HG03378 (cell line): ENCODE measurements around the gene MIDN.

Experiments
- ATAC-seq: cut with Tn5 transposase; IDR thresholded peaks from one replicate; pipeline ENCODE4 v1.9.1; 2021; ENCODE audit warnings: mild to moderate bottlenecking, moderate library complexity; ENCODE audit not compliant: unreplicated experiment

Gene MIDN

DNA sequence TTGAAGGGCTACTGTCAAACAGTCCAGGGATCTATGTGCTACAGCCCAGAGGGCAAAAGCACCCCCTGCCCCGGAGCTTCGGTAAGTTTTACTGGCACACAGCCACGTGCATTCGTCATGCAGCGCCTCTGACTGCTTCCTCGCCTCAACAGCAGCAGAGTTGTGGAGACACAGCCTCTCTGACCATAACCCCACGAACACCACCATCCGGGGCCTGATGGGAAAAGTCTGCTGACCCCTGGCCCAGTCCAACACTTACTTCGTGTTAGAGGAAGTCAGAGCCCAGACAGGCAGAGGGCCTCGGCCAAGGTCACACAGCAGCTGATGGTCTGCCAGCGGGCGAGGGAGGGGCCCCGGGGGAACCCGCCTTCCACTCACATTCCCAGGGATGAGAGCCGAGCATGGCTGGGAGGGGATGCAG lies 15.7 kb upstream of the MIDN start:
- ATAC-seq = no peak

DNA sequence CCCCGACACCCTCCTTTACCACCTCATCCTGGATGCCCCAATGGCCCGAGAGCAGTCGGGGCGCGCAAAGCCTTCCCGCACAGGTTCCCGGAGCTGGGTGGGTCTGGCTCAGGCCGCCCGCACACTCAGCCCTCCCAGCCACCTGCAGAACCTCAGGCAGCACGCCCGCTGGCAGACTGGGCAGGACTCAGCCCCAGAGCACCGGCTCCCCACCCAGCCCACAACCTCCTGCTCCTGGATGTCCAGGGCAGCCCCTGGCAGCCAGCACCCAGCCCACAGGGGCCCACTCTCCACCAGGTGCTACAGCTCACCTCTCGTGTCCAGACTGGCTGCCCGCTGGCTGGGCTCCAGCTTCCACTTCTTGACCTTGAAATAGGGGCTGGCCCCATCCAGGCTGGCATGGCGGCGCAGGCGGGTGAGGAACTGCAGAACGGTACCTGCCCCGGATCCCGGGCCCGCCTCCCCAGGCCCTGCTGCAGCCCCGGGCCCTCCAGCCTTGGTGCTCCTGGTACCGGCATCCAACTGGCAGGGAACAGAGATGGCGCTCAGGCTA lies 15.2 kb upstream of the MIDN start:
- no peak for ATAC-seq

DNA sequence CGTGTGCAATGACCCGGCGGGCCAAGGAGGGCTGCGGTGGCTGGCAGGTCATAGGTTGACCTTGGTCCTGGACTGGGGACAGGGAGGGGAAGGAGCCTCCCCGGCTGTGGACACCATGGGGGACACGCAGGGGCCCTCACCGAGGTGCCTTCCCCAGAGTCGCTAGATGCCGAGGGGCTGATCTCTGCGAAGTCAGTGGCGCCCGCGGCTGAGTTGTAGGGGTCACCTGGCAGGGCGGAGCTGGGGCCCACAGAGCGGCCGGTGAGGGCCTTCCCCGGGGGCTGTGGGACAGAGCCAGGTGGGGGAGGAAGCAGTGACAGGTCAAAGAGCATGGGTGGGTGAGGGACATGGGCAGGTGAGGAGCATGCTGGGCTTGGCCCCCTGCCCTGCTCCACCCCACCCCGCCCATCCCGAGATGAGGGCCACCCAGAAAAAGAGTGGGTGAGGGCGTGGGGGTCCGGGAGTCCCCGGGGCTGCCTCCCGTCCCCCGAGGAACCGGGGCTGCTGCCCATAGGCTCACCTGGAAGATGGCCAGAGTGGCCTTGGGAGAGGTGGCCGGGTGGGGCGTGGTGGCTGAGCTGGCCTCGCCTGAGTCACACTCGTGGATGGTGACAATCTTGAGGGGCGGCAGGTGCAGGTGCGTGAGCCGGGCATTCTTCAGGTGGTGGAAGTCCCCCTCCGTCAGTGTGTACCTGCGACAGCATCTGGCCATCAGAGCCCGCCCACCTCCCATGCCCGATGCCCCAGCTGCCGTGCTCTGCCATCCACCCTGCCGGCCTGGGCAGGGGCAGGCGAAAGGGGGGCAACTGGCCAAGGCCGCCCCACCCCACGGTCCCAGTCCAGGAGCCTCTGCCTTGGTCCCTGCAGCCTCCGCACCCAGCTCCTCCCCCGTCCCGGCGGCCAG lies 14.1 kb upstream of the MIDN start:
- no peak for ATAC-seq

DNA sequence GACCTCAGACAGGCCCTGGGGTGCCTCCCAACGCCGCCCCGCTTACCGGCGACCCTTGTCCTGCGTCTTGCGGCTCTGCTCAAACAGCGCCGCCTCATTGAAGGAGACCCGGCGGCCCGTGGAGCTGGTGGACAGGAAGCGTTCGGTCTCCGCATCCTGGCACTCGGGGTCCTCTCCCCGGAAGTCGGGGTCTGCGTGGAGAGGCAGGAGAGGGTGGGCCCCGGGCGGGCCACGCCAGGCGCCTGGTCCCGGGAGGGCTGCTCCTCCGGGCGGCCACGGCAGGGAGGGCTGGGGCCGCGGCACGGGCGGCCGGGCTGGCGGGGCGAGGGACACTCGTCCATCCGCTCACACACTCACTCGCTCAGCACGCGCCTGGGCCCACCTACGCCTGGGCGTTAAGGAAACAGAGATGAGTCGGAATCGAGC lies 13.4 kb upstream of the MIDN start:
- ATAC-seq = no peak

DNA sequence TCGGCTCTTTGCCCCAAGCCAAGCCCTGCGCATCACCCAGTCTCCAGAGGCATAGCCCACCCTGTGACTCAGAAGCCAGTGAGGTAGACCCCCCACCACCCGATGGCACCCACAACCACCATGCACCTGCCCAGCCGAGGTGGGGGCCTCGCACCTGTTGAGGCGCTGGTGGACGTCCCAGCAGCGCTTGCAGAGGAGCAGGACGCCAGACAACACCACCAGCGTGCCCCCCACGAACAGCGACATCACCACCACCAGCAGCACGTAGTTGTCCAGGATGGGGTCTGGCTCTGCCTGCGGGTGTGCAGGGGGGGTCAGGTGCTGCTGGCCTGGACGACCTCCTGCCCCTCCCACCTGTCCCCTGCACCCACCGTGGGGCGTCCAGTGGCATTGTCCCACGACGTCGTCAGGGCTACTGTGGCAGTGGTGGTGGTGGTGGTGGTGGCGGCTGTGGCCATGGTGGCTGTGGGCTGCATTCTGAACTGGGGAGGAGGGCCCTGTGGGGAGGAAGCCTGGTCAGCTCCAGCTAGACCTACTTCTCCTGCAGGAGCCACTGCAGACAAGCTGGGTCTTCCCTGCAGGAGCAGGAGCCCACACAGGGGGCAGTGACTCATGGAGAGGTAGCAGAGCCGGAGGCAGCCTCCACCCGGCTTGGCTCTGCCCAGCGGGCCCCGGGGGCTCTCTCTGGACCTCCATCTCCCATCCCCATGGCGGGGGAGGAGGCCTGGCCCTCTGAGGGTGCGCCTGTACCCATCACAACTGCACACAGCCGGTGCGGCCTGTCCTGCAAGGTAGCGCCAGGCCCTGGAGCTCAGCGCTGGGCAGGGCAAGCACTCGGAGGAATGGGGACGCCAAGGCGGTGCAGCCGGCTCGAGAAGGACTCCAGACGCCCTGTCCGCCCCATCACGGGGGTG lies 12.5 kb upstream of the MIDN start:
- no peak for ATAC-seq

DNA sequence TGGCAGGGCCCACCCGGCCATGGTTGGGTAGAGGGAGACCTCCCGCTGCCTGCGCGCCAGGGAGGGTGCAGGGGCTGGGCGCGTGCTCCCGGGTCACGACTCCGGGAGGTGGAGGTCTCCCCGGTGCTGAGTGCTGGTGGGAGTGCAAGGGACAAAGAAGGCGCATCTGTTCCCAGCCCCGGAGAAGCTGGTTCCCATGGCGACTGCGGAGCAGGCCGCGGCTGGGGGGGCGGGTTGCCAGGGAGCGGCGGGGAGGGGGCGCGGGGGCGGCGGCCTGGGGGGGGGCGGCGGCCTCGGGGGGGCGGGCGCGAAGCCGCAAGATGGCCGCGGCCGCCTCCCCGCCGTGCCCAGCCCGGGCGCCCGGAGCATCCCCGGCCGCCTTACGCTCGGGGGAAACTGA lies 11.8 kb upstream of the MIDN start:
- ATAC-seq = no peak

DNA sequence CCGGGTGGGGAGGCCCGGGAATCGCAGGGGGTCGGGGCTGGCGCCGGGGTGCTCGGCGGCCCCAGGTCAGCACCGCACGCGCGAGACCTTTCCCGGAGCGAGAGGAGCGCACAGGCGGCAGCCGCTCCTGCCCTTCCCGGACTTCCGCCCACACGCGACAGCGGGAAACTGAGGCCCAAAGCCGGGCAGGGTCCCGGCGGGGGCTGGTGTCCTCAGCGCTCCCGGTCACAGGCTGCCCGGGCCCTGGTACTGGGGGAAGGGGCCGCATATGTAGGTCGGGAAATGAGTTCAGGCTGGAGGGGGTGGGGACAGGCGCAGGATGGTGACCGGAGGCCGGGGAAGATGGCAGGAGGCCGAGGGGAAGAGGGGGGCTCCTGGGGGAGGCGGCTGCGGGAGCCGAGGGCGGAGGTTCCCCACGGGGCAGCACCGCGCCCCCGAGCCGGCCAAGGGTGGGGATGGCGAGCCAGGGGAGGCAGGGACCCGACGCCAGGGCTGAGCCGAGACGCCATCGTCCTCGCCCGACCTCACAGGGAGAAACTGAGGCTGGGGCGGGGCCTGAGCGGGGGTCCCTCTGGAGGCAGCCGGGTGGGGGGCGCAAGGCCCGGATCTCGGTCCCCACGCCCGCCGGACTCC lies 11.2 kb upstream of the MIDN start:
- no peak for ATAC-seq

DNA sequence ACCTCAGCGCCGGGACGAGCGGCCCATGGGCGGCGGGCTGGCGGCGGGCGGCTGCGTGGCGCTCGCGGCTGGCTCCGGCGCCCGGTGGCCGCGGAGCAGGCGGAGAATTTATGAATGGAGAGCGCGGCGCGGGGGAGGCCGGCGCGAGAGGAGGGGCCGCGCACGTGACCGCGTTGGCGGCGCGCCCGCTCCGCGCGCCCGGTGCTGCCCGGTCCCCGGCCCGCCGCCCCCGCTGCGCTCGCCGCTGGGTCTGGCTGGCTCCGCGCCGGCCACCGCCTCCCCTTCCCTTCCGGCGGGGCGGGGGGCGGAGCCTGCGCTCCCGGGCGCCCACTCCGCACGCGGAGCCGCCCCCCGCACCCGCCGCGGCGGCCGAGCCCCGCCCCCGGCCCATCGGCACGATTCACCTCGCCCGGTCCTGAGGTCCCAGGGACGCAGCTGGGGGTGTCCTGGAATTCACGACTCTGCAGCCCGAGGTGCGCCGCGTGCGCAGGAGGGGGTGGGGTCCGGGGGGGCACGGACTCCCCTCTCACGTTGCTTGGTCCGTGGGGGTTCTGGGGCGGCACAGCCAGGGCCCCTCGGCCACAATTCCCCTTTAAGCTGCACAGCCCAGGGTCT lies 10.5 kb upstream of the MIDN start, which contains the start of gene CBARP:
TSS of gene CBARP (minus strand) at position 252 of the 615 bp plus-strand sequence. CDS start 1,905 bp downstream, outside the sequence.
- no peak for ATAC-seq

DNA sequence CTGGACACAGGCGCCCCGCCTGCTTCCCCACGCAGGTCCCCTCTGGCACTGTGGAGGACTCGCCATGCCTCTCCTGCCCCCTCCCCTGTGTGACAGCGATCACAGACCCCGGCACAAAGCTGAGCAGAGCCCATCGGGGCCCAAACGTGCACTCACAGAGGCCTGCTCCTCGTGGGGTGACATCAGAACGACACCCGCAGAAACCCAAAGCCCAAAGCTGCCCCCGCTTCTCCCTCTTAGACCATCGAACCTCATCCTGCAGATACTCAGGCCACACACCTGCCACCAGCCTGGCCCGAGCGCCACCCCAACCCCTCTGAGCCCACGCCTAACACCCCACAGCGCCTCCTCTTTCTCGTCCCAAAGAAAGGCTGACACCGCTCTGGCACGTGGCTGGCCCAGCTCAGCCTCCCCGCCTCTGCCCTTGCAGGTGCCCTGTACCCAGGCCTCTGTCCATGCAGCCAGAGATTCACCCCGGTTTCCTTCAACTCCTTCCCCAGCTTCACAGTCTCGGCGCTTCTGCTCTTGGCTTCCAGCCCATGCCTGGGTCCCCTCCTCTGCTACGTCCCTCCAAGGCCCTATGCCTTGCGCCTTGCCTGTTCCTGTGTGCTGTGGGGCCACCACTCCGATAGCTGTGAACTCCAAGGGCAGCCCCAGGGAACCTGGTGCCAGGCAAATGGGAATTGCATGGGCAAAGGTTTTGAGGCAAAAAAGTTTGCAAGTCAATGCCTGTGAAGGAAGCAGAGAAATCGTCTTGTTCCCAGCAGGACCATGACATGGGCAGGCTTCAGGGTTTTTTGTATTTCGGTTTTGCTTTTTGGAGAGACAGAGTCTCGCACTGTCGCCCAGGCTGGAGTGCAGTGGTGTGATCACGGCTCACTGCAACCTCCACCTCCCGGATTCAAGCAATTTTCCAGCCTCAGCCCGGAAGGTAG lies 9.7 kb upstream of the MIDN start:
- ATAC-seq = no peak

DNA sequence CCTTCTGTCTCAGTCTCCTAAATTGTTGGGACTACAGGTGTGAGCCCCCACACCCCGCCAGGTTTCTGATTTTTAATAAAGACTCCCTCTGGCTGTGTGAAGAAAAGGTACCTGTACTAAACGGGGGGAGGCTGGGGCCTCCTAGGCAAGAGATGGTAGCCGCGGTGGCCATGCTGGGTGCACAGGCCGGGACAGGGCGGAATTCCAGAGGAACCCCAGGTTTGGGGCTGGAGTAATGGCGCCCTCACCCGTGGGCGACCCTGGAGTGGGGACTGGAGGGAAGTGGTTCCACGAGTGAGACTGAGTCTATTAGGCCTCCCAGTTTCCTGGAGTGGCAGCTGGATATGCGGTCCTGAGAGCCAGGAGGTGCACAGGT lies 9.0 kb upstream of the MIDN start:
- no peak for ATAC-seq

DNA sequence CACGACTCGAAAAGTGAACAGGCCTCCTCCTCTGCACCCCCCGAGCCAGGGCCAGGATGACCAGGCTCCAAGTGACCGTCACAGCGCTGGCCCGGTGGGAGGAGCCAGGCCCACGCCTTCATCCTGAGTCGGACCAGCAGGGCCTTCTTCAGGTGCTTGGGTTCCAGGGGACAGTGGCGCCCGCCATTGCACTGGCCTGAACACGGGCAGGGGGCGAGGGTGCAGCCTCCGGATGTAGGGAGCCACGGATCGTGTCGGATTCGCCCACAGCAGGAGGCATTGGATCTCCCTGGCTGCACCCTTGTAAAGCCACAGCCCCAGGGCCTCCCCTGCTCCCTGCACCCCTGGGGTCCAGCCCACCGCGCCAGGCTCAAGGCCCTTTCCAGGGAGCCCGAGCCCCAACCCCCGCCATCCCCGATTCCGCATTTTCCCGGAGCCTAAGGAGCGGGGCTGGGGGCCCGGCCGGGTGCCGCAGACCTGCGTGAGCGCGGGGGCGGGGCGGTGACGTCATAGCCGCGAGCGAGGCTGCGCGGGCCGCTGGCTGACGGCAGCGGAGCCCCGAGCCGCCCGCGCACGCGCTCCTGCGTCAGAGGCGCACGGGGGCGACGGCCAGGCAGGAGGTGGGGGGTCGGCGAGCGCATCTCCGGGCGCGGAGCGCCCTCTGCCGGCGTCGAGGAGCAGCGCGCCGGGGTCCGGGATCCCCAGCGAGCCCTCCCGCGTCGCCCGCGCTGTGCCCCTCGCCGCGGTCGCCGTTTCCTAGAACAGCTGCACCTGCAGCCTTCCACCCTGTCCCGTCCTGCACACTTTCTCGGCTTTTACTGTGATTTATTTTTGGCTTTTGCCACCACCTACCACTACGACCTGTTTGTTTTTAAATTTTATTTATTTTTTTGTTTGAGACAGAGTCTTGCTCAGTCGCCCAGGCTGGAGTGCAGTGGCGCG lies 8.3 kb upstream of the MIDN start:
- no peak for ATAC-seq

DNA sequence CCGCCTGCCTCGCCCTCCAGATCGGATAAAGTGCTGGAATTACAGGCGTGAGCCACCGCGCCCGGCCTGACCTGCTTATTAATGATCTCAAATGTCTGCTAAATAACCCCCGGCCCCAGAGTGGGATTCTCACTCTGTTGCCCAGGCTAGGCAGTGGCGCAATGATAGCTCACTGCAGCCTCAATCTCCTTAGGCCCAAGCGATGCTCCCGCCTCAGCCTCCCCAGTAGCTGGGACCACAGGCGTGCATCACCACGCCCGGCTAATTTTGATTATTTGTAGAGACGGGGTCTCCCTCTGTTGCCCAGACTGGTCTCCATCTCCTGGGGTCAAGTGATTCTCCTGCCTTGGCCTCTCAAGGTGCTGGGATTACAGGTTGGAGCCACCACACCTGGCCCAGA lies 7.5 kb upstream of the MIDN start:
- no peak for ATAC-seq

DNA sequence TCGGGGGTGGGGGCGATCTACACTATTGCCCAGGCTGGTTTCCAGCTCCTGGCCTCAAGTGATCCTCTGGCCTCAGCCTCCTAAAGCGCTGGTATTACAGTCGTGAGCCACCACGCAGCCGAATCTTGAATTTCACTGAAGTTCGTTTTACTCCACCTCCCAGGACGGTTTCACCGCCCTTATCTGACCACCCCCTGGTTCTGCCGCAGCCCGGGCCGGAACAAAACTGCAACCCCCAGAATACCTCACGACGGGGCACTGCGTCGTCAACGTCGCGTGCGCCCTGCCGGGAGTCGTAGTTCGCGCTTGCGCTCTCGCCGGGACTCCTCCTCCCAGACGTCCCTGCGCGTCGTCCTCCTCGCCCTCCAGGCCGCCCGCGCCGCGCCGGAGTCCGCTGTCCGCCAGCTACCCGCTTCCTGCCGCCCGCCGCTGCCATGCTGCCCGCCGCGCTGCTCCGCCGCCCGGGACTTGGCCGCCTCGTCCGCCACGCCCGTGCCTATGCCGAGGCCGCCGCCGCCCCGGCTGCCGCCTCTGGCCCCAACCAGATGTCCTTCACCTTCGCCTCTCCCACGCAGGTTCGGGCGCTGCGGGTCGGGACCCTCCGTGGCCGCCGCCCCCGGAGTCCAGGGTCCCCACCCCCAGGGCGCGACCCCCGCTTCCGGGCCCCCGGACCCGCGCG lies 6.8 kb upstream of the MIDN start, which contains the start of gene ATP5F1D:
TSS of gene ATP5F1D (plus strand) at position 335 of the 679 bp plus-strand sequence. CDS start at position 435, 100 bp downstream.
- ATAC-seq = peak; percentile 47

DNA sequence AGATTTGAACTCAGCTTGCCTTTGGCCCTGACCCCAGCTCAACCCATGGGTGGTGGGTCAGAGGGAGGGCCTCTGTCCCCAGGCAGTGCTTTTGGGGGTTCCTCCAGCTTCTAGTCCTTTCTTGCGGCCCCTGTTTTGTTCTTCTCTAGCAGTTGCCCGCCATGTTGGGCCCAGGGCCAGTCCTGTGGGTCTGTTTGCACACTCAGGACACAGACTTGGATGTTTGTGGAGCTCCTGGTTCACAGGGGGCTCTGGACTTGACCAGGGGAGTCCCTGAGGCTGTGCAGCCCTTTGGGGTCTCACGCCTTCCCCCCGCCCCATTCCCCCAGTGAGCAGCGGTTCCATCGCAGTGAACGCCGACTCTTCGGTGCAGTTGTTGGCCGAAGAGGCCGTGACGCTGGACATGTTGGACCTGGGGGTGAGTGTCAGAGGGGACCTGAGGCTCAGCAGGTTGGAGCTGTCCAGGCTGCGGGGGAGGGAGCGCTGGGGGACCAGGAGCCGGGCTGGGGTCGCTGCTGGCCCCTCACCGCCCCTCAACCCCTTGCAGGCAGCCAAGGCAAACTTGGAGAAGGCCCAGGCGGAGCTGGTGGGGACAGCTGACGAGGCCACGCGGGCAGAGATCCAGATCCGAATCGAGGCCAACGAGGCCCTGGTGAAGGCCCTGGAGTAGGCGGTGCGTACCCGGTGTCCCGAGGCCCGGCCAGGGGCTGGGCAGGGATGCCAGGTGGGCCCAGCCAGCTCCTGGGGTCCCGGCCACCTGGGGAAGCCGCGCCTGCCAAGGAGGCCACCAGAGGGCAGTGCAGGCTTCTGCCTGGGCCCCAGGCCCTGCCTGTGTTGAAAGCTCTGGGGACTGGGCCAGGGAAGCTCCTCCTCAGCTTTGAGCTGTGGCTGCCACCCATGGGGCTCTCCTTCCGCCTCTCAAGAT lies 4.4 kb upstream of the MIDN start:
- ATAC-seq = no peak

DNA sequence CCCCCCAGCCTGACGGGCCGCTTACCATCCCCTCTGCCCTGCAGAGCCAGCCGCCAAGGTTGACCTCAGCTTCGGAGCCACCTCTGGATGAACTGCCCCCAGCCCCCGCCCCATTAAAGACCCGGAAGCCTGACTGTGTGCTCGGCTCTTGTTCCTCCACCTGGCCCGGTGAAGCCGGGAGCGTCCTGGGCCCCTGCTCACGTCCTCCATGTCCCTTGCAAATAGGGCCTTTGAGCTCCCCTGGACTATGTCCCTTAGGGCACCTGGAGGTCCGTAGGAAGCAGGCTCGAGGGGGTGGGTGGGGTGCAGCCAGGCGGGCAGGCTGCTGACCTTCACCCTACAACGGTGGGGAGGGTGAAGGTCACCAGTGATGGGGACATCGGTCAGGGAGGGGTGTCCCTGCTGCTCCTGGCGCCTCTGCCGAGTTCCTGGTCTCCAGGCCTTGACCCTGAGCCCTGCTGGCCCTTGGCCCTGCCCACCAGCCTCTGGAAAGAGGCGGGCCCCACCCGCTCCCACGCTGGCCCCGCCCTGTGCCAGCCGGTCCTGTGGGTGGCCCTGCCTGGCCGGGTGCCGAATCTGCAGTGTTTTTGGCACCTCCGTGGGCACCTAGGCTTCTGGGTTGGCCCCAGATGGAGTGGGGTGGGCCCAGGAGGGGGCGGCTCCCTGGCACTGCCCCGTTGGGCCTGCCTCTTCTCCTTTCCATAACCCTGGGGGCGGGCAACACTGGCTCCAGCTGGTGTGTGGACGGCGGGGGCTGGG lies 3.5 kb upstream of the MIDN start:
- ATAC-seq = no peak
